PC-3 (cell line): Measurements from ENCODE around the gene AP5S1. TPM values are rescaled to one million over a fixed set of nuclear protein-coding genes. Genes with fewer than 3 reads are reported as not detected.
"Not testable (repeated sequence)": the region's sequence is repeated elsewhere in the genome, so short reads cannot be mapped to it uniquely, and the experiment has no call there.

Source experiments
- ATAC-seq: fragments of 200-7000 bp; cut with Tn5 transposase; 2 replicates; pipeline ENCODE4 v1.9.1; 2020; ENCODE audit warnings: mild to moderate bottlenecking, moderate library complexity
- BruUV-seq: library from RNA; stranded (reverse); fragments of 400-500 nt; replicated peaks from 2 replicates; lab custom pipeline; 2021; lab: Mats Ljungman, UMichigan
- CTCF ChIA-PET: fragments of 300-600 bp; sonication (Branson Sonifier 250); formaldehyde crosslinking; loops from one replicate; lab custom pipeline; 2022; ENCODE audit warnings: antibody characterized with exemption; lab: Charles Lee
- POLR2A ChIA-PET: fragments of 300-600 bp; sonication (Branson Sonifier 250); formaldehyde crosslinking; loops from one replicate; lab custom pipeline; 2022; ENCODE audit warnings: antibody characterized with exemption; ENCODE audit not compliant: unreplicated experiment; lab: Charles Lee
- DNase-seq: peaks from one replicate; pipeline ENCODE4 v3.0.0-alpha.2; 2015
- H2AFZ ChIP-seq: fragments of 300-600 bp; sonication (generic); 2 replicates; pipeline ENCODE4 v1.6.0; 2016; ENCODE audit warnings: antibody characterized with exemption, low read length
- H3F3A ChIP-seq: fragments of 300-600 bp; sonication (generic); one replicate; pipeline ENCODE4 v1.6.0; 2017; ENCODE audit warnings: antibody characterized with exemption, low read length, control low read depth, mild to moderate bottlenecking; ENCODE audit not compliant: unreplicated experiment
- H3K27ac ChIP-seq: fragments of 300-600 bp; sonication (generic); 2 replicates; pipeline ENCODE4 v1.5.1; 2016; ENCODE audit warnings: mild to moderate bottlenecking, low read length
- H3K27me3 ChIP-seq: fragments of 300-600 bp; sonication (generic); 2 replicates; pipeline ENCODE4 v1.6.1; 2016; ENCODE audit warnings: low read length, mixed read lengths
- H3K36me3 ChIP-seq: fragments of 300-600 bp; sonication (generic); 2 replicates; pipeline ENCODE4 v1.6.1; 2016; ENCODE audit warnings: low read depth, mixed run types, low read length, mixed read lengths
- H3K4me1 ChIP-seq: fragments of 300-600 bp; sonication (generic); 2 replicates; pipeline ENCODE4 v1.5.1; 2016; ENCODE audit warnings: low read length; ENCODE audit not compliant: insufficient read depth
- H3K4me2 ChIP-seq: fragments of 300-600 bp; sonication (generic); 2 replicates; pipeline ENCODE4 v1.6.0; 2016; ENCODE audit warnings: low read length
- H3K4me3 ChIP-seq: fragments of 300-600 bp; sonication (generic); 2 replicates; pipeline ENCODE4 v1.5.1; 2016; ENCODE audit warnings: mild to moderate bottlenecking, low read length, mixed read lengths
- H3K79me2 ChIP-seq: fragments of 300-600 bp; sonication (generic); 2 replicates; pipeline ENCODE4 v1.6.1; 2017; ENCODE audit warnings: low read length, mixed read lengths
- H3K9ac ChIP-seq: fragments of 300-600 bp; sonication (generic); 2 replicates; pipeline ENCODE4 v1.6.0; 2016; ENCODE audit warnings: mild to moderate bottlenecking, low read length
- H3K9me2 ChIP-seq: fragments of 300-600 bp; sonication (generic); replicated peaks from 2 replicates; pipeline ENCODE4 v1.6.1; 2016; ENCODE audit warnings: mixed run types, low read length, mixed read lengths
- H3K9me3 ChIP-seq: fragments of 300-600 bp; sonication (generic); 2 replicates; pipeline ENCODE4 v1.6.1; 2016; ENCODE audit warnings: low read length, mixed read lengths
- H4K20me1 ChIP-seq: fragments of 300-600 bp; sonication (generic); 2 replicates; pipeline ENCODE4 v1.6.1; 2016; ENCODE audit warnings: low read length, mixed read lengths
- CTCF ChIP-seq: fragments of 300-600 bp; sonication (generic); conservative IDR thresholded peaks from 2 replicates; pipeline ENCODE4 v1.5.1; 2017; ENCODE audit warnings: antibody characterized with exemption, low read depth, mild to moderate bottlenecking, low read length
- EZH2 ChIP-seq: fragments of 300-600 bp; sonication (generic); IDR thresholded peaks from one replicate; pipeline ENCODE4 v1.6.1; 2017; ENCODE audit warnings: antibody characterized with exemption, mild to moderate bottlenecking, low read length; ENCODE audit not compliant: unreplicated experiment
- EZH2phosphoT487 ChIP-seq: fragments of 300-600 bp; sonication (generic); IDR thresholded peaks from 2 replicates; pipeline ENCODE4 v1.6.1; 2018; ENCODE audit warnings: mild to moderate bottlenecking, antibody characterized with exemption, low read length, borderline replicate concordance
- intact Hi-C: fragments of 100-400 bp; cut with micrococcal nuclease; formaldehyde crosslinking; loops from 2 replicates; pipeline ENCODE4 v1.9.0; 2023
- total RNA-seq: library from RNA; depleted of rRNA; stranded (reverse); fragments of >200 nt; gene quantifications from 2 replicates; pipeline ENCODE4 v1.2.3, GENCODE V29; 2014

The AP5S1 gene
- total RNA-seq, 1 experiment from 2014 or later: 31.4 TPM

GRCh38 chr20:3828798-3829197, 8.5 kb downstream of the AP5S1 start:
- TF ChIP-seq CTCF: no peak
- TF ChIP-seq EZH2: no peak
- no peak for TF ChIP-seq EZH2phosphoT487
- H3F3A ChIP-seq: no peaks in the 10 kb centered on the region
- no peak overlapping the region for H3K27ac ChIP-seq
- H3K79me2 ChIP-seq: no peaks in the 10 kb centered on the region
- no peaks in the 10 kb centered on the region for H4K20me1 ChIP-seq
- no peaks in the 10 kb centered on the region for H3K27me3 ChIP-seq
- POLR2A ChIA-PET: no interaction called here
- BruUV-seq: no TSS peak
- no peak overlapping the region for H3K9ac ChIP-seq
- no peak for DNase-seq
- H3K9me3 ChIP-seq: no peaks in the 10 kb centered on the region
- CTCF ChIA-PET: no interaction called here
- peaks cover 14% of the 10 kb centered on the region for H3K36me3 ChIP-seq
- no peak overlapping the region for H2AFZ ChIP-seq
- H3K4me1 ChIP-seq: no peaks in the 10 kb centered on the region
- H3K9me2 ChIP-seq: no peaks in the 10 kb centered on the region
- no peak overlapping the region for H3K4me3 ChIP-seq
- intact Hi-C loops: no loop called here
- H3K4me2 ChIP-seq: no peak overlapping the region
- ATAC-seq: no peak

DNA sequence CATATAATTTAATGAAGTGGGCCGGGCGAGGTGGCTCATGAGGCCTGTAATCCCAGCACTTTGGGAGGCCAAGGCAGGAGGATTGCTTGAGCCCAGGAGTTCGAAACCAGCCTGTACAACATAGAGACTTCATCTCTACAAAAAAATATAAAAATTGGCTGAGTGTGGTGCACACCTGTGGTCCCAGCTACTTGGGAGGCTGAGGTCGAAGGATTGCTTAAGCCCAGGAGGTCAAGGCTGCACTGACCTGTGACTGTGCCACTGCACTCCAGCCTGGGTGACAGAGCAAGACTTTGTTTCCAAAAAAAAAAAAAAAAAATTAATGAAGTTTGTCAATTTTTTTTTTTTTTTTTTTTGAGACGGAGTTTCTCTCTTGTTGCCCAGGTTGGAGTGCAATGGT, 9.5 kb downstream of the AP5S1 start:
- CTCF ChIA-PET, H3K9me3 ChIP-seq, H3K9ac ChIP-seq: not testable (repeated sequence)

DNA sequence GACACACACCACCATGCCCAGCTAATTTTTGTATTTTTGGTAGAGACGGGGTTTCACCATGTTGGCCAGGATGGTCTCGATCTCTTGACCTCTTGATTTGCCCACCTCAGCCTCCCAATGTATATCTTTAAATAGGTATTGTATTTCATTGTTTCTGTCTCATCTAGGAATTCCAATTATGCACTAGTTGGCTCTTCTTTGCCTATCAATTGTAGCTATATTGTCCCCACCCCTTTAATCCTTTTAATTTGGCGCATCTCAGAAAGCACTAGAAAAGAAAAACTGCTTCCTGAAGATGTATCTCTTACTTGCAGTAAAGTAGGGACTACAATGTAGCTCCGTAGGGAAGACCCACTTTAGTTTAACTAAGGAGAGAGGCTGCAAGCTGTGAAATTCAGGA, 15.8 kb downstream of the AP5S1 start:
- DNase-seq: no peak
- H3F3A ChIP-seq: no peaks in the 10 kb centered on the region
- no peak overlapping the region for H3K27ac ChIP-seq
- no peak overlapping the region for H3K4me2 ChIP-seq
- no peaks in the 10 kb centered on the region for H3K9me2 ChIP-seq
- no peak for ATAC-seq
- CTCF ChIA-PET: no interaction called here
- no peaks in the 10 kb centered on the region for H4K20me1 ChIP-seq
- no peaks in the 10 kb centered on the region for H3K9me3 ChIP-seq
- H3K4me1 ChIP-seq: peaks cover 10% of the 10 kb centered on the region
- no peaks in the 10 kb centered on the region for H3K27me3 ChIP-seq
- H2AFZ ChIP-seq: no peak overlapping the region
- no TSS peak for BruUV-seq
- no peaks in the 10 kb centered on the region for H3K79me2 ChIP-seq
- TF ChIP-seq EZH2 (no peak), EZH2phosphoT487 (no peak), CTCF (no peak)
- H3K36me3 ChIP-seq: no peaks in the 10 kb centered on the region
- no peak overlapping the region for H3K4me3 ChIP-seq
- intact Hi-C loops: no loop called here
- POLR2A ChIA-PET: interaction anchor here (0.7 kb wide), 1 partner anchor 113 kb away, joined by 3 read pairs; no protein-coding TSS in a partner anchor
- H3K9ac ChIP-seq: no peak overlapping the region

More for the DNA sequence above, 9.5 kb downstream of the AP5S1 start:
- DNase-seq, H4K20me1 ChIP-seq, intact Hi-C loops, H3K9me2 ChIP-seq, ATAC-seq, H3K4me3 ChIP-seq, H3K79me2 ChIP-seq, H3K27me3 ChIP-seq, H3K36me3 ChIP-seq, H3K4me2 ChIP-seq, H3K27ac ChIP-seq, H2AFZ ChIP-seq, BruUV-seq, H3K4me1 ChIP-seq, H3F3A ChIP-seq: not testable (repeated sequence)
- POLR2A ChIA-PET: interaction anchor here (0.6 kb wide), 1 partner anchor 611 kb away, joined by 4 read pairs; no protein-coding TSS in a partner anchor
